Liver (tissue), 9 donors: ENCODE measurements around the gene TXNDC17. TPM values are rescaled to one million over a fixed set of nuclear protein-coding genes. Genes with fewer than 3 reads are reported as not detected.

ENCODE experiments used
- DNase-seq: peaks from one replicate; pipeline ENCODE4 v3.0.0-alpha.2; 2017; ENCODE audit warnings: low spot score
- H3K27ac ChIP-seq, 2 donors: one replicate each; pipeline ENCODE4 v1.7.0; 2013; ENCODE audit warnings: inconsistent platforms in 2 of 2, low read length in 2 of 2, control low read depth in 1 of 2, low read depth in 1 of 2, mild to moderate bottlenecking in 1 of 2
- H3K27me3 ChIP-seq, 4 donors: one replicate each; pipeline versions ENCODE4 v1.6.1 to v1.7.0; 2013; ENCODE audit warnings: low read length in 3 of 4, inconsistent platforms in 1 of 4, mild to moderate bottlenecking in 1 of 4, moderate library complexity in 1 of 4; ENCODE audit not compliant: control insufficient read depth in 4 of 4, insufficient read depth in 4 of 4
- H3K36me3 ChIP-seq, 4 donors: one replicate each; pipeline versions ENCODE4 v1.6.1 to v1.7.0; 2013; ENCODE audit warnings: low read length in 3 of 4, mild to moderate bottlenecking in 3 of 4, low read depth in 1 of 4, moderate library complexity in 1 of 4; ENCODE audit not compliant: control insufficient read depth in 4 of 4, insufficient read depth in 3 of 4
- H3K4me1 ChIP-seq, 4 donors: one replicate each; pipeline versions ENCODE4 v1.6.1 to v1.7.0; 2013; ENCODE audit warnings: low read length in 3 of 4, mild to moderate bottlenecking in 3 of 4, moderate library complexity in 1 of 4; ENCODE audit not compliant: control insufficient read depth in 4 of 4, insufficient read depth in 4 of 4
- H3K4me3 ChIP-seq, 3 donors: one replicate each; pipeline versions ENCODE4 v1.6.1 to v1.7.0; 2013; ENCODE audit warnings: low read length in 3 of 3, control low read depth in 1 of 3, low read depth in 1 of 3, mild to moderate bottlenecking in 1 of 3
- H3K9ac ChIP-seq, 2 donors: one replicate each; pipeline ENCODE4 v1.7.0; 2013; ENCODE audit warnings: low read length in 2 of 2, mild to moderate bottlenecking in 2 of 2, moderate library complexity in 2 of 2, control low read depth in 1 of 2, low read depth in 1 of 2
- H3K9me3 ChIP-seq, 4 donors: one replicate each; pipeline versions ENCODE4 v1.6.1 to v1.7.0; 2013; ENCODE audit warnings: low read length in 3 of 4; ENCODE audit not compliant: control insufficient read depth in 4 of 4
- ATF3 ChIP-seq: IDR thresholded peaks from 2 replicates; pipeline ENCODE4 v1.6.1; 2016; ENCODE audit warnings: antibody characterized with exemption
- CTCF ChIP-seq: fragments of 150-350 bp; IDR thresholded peaks from 2 replicates; pipeline ENCODE4 v1.5.1; 2017; ENCODE audit warnings: improper control_type of control experiment, low read depth, low read length; ENCODE audit not compliant: missing input control
- EGR1 ChIP-seq, 2 donors: IDR thresholded peaks; 2 replicates each; pipeline ENCODE4 v1.6.1; 2016 to 2018; ENCODE audit warnings: antibody characterized with exemption in 2 of 2, low read depth in 2 of 2
- FOXA1 ChIP-seq: IDR thresholded peaks from 2 replicates; pipeline ENCODE4 v1.6.1; 2016; ENCODE audit warnings: antibody characterized with exemption
- FOXA2 ChIP-seq: IDR thresholded peaks from 2 replicates; pipeline ENCODE4 v1.6.1; 2016; ENCODE audit warnings: antibody characterized with exemption
- GABPA ChIP-seq, 2 donors: IDR thresholded peaks in 1 of 2; conservative IDR thresholded peaks in 1 of 2; 2 replicates each; pipeline ENCODE4 v1.6.1; 2016; ENCODE audit warnings: antibody characterized with exemption in 2 of 2, mild to moderate bottlenecking in 1 of 2, moderate library complexity in 1 of 2
- HNF4A ChIP-seq, 2 donors: conservative IDR thresholded peaks; 2 replicates each; pipeline ENCODE4 v1.6.1; 2016; ENCODE audit warnings: antibody characterized with exemption in 2 of 2, mild to moderate bottlenecking in 2 of 2
- HNF4G ChIP-seq: IDR thresholded peaks from 2 replicates; pipeline ENCODE4 v1.6.1; 2016; ENCODE audit warnings: antibody characterized with exemption
- JUND ChIP-seq, 2 donors: IDR thresholded peaks; 2 replicates each; pipeline ENCODE4 v1.6.1; 2016; ENCODE audit warnings: antibody characterized with exemption in 2 of 2
- MAX ChIP-seq: IDR thresholded peaks from 2 replicates; pipeline ENCODE4 v1.6.1; 2016; ENCODE audit warnings: antibody characterized with exemption
- RAD21 ChIP-seq, 2 donors: IDR thresholded peaks; 2 replicates each; pipeline ENCODE4 v1.6.1; 2016; ENCODE audit warnings: antibody characterized with exemption in 2 of 2, mild to moderate bottlenecking in 2 of 2
- REST ChIP-seq: IDR thresholded peaks from 2 replicates; pipeline ENCODE4 v1.6.1; 2016; ENCODE audit warnings: antibody characterized with exemption, mild to moderate bottlenecking
- RXRA ChIP-seq, 2 donors: IDR thresholded peaks; 2 replicates each; pipeline ENCODE4 v1.6.1; 2017 to 2018; ENCODE audit warnings: antibody characterized with exemption in 2 of 2, mild to moderate bottlenecking in 1 of 2
- SP1 ChIP-seq: IDR thresholded peaks from 2 replicates; pipeline ENCODE4 v1.6.1; 2018; ENCODE audit warnings: antibody characterized with exemption, mild to moderate bottlenecking
- TAF1 ChIP-seq: conservative IDR thresholded peaks from 2 replicates; pipeline ENCODE4 v1.6.1; 2016; ENCODE audit warnings: antibody characterized with exemption, mild to moderate bottlenecking
- YY1 ChIP-seq: IDR thresholded peaks from 2 replicates; pipeline ENCODE4 v1.6.1; 2016; ENCODE audit warnings: antibody characterized with exemption, mild to moderate bottlenecking
- ZBTB33 ChIP-seq: IDR thresholded peaks from 2 replicates; pipeline ENCODE4 v1.6.1; 2016; ENCODE audit warnings: antibody characterized with exemption
- WGBS: extraction: QIAGEN DNeasy Blood & Tissue Kit; methylation state at CpG from one replicate; pipeline ENCODE4 v1.1.7; 2013; 5-methylcytosine and 5-hydroxymethylcytosine counted together
- polyA plus RNA-seq, 2 donors: library from polyadenylated mRNA; stranded (reverse) in 1 of 2; unstranded in 1 of 2; fragments of 200-250 nt in 1 of 2; fragments of >200 nt in 1 of 2; fragmentation: Nextera tagmentation in 1 of 2; extraction: Ambion mirVana in 1 of 2; gene quantifications; one replicate each; pipeline versions ENCODE4 v1.2.1 to v1.2.3, GENCODE V29; 2013 to 2015
- total RNA-seq, 2 donors: library from RNA; depleted of rRNA; stranded (reverse); fragments of >200 nt; gene quantifications; one replicate each; pipeline ENCODE4 v1.2.3, GENCODE V29; 2014
- donor health status: healthy.
- donor health status: healthy.
- donor health status: healthy.
- donor health status: healthy.
- donor health status: healthy.

Gene TXNDC17
- total and polyA plus RNA-seq, 4 donors: 32.9 to 329 (median 99.6) TPM

GRCh38 chr17:6670999-6671398 is 30.1 kb downstream of the TXNDC17 start:
- 90% methylated on average over 6 of the region's 6 CpGs for WGBS
- H3K36me3 ChIP-seq: no peaks in the 10 kb centered on the region
- no peaks in the 10 kb centered on the region for H3K9me3 ChIP-seq
- no peak overlapping the region for H3K9ac ChIP-seq
- H3K4me3 ChIP-seq: no peak overlapping the region
- peaks cover 2 to 12% (median 8%) of the 10 kb centered on the region in 4 donors for H3K4me1 ChIP-seq
- TF ChIP-seq FOXA2 (no peak), MAX (no peak), JUND (IDR thresholded peaks at IDR 0.05) (no peak), TAF1 (no peak), GABPA (IDR thresholded peaks at IDR 0.05 in 1 of 2, conservative IDR thresholded peaks at IDR 0.05 in 1 of 2) (no peak), HNF4G (no peak), ZBTB33 (no peak), EGR1 (IDR thresholded peaks at IDR 0.05; ENCODE audit: low read depth in 2 of 2) (no peak), SP1 (no peak), RXRA (IDR thresholded peaks at IDR 0.05) (no peak), RAD21 (IDR thresholded peaks at IDR 0.05) (no peak), YY1 (no peak), HNF4A (conservative IDR thresholded peaks at IDR 0.05) (no peak)
- no peaks in the 10 kb centered on the region for H3K27me3 ChIP-seq
- no peak overlapping the region for H3K27ac ChIP-seq
- no peak for DNase-seq

GRCh38 chr17:6671431-6671830 is 30.6 kb downstream of the TXNDC17 start:
- Histone ChIP-seq H3K9me3 (no peaks in the 10 kb centered on the region), H3K4me1 (peaks cover 2 to 8% (median 4%) of the 10 kb centered on the region in 4 donors), H3K36me3 (no peaks in the 10 kb centered on the region), H3K4me3 (no peak overlapping the region), H3K9ac (no peak overlapping the region), H3K27me3 (no peaks in the 10 kb centered on the region), H3K27ac (no peak overlapping the region)
- no peak for TF ChIP-seq HNF4A (conservative IDR thresholded peaks at IDR 0.05)
- TF ChIP-seq CTCF: no peak
- TF ChIP-seq MAX: no peak
- no peak for TF ChIP-seq FOXA1
- no peak for TF ChIP-seq REST
- no peak for TF ChIP-seq HNF4G
- no peak for TF ChIP-seq SP1
- TF ChIP-seq GABPA (IDR thresholded peaks at IDR 0.05 in 1 of 2, conservative IDR thresholded peaks at IDR 0.05 in 1 of 2): no peak
- no peak for TF ChIP-seq EGR1 (IDR thresholded peaks at IDR 0.05; ENCODE audit: low read depth in 2 of 2)
- TF ChIP-seq FOXA2: no peak
- TF ChIP-seq ZBTB33: no peak
- no peak for TF ChIP-seq YY1
- TF ChIP-seq ATF3: no peak
- no peak for TF ChIP-seq RXRA (IDR thresholded peaks at IDR 0.05)
- no peak for TF ChIP-seq JUND (IDR thresholded peaks at IDR 0.05)
- no peak for TF ChIP-seq RAD21 (IDR thresholded peaks at IDR 0.05)
- 94% methylated on average over 7 of the region's 7 CpGs for WGBS
- no peak for DNase-seq
